NT2/D1 (cell line): ENCODE data around the gene KCNS1.

ENCODE experiments used
- SUZ12 ChIP-seq: IDR thresholded peaks from 2 replicates; pipeline ENCODE4 v1.6.1; 2011; ENCODE audit not compliant: insufficient read length, insufficient read depth; ENCODE audit errors: extremely low read depth
- YY1 ChIP-seq: IDR thresholded peaks from 2 replicates; pipeline ENCODE4 v1.6.1; 2011; ENCODE audit not compliant: insufficient read length, insufficient read depth

- TF ChIP-seq YY1 (no peak), SUZ12 (no peak)
Measured at GRCh38 chr20:45080867-45081624, 19.9 kb downstream of the KCNS1 start.
